Measurements from ENCODE around the gene CDC6.

Gene CDC6

DNA sequence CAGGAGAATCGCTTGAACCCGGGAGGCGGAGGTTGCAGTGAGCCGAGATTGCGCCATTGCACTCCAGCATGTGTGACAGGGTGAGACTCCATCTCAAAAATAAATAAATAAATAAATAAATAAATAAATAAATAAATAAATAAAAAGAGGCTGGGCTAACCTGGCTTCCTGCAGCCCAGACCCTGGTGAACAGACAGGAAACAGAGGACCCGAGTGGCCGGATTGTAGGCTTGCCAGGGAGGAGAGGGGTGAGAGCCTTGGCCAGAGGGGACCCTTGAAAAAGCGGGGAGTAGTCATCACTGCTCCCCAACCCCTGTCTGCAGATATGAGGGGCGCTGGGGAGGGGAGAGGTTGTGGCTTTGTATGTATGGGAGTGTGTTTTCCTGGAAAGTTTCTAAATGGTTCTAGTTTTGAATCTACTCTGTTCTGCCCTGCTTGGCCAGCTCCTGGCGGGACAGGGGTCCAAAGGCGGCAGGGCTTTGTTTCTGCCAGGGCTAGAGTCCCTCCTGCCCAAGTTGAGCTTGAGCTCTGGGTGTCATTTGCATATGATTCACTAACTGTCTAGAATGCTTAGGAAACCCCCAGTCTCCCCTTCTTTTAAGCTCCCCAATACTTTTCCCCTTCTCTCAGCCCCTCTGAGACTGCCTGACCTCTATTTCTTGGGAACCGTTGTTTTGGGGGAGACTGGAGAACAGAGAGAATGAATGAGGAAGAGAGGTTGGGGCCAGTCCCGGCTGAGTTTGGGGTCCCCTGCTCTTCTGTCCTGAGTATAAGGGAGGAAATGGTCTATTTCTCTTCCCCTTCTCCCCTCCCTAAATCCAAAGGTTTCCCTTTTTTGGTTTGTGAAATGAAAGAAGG lies 37.7 kb downstream of the CDC6 start (continued):
- TF ChIP-seq, protein P1, sequence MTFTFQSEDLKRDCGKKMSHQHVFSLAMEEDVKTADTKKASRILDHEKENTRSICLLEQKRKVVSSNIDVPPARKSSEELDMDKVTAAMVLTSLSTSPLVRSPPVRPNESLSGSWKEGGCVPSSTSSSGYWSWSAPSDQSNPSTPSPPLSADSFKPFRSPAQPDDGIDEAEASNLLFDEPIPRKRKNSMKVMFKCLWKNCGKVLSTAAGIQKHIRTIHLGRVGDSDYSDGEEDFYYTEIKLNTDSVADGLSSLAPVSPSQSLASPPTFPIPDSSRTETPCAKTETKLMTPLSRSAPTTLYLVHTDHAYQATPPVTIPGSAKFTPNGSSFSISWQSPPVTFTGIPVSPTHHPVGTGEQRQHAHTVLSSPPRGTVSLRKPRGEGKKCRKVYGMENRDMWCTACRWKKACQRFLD (tag by site-specific recombination; IDR thresholded peaks at IDR 0.05), result no peak
- TF ChIP-seq, protein P2, sequence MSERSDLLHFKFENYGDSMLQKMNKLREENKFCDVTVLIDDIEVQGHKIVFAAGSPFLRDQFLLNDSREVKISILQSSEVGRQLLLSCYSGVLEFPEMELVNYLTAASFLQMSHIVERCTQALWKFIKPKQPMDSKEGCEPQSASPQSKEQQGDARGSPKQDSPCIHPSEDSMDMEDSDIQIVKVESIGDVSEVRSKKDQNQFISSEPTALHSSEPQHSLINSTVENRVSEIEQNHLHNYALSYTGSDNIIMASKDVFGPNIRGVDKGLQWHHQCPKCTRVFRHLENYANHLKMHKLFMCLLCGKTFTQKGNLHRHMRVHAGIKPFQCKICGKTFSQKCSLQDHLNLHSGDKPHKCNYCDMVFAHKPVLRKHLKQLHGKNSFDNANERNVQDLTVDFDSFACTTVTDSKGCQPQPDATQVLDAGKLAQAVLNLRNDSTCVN (tag by site-specific recombination; optimal IDR thresholded peaks at IDR 0.05), result no peak
- peak; percentile 96 for TF ChIP-seq ZNF292 (tag by site-specific recombination; IDR thresholded peaks at IDR 0.05; ENCODE audit: borderline replicate concordance, low read depth)
- TF ChIP-seq ZNF248 (tag by site-specific recombination; IDR thresholded peaks at IDR 0.05), result no peak
- no peak for TF ChIP-seq GLIS2 (tag by site-specific recombination; IDR thresholded peaks at IDR 0.05)
- TF ChIP-seq ZNF664 (tag by site-specific recombination; IDR thresholded peaks at IDR 0.05), result peak; percentile 94
- no peak for TF ChIP-seq ZNF658 (tag by site-specific recombination; IDR thresholded peaks at IDR 0.05)
- peak; percentile 64; the same call in 1 of the 2 replicates for TF ChIP-seq RBAK (tag by site-specific recombination; IDR thresholded peaks at IDR 0.05)
- no peak for TF ChIP-seq ZNF2 (tag by site-specific recombination; IDR thresholded peaks at IDR 0.05)
- TF ChIP-seq, protein P3, sequence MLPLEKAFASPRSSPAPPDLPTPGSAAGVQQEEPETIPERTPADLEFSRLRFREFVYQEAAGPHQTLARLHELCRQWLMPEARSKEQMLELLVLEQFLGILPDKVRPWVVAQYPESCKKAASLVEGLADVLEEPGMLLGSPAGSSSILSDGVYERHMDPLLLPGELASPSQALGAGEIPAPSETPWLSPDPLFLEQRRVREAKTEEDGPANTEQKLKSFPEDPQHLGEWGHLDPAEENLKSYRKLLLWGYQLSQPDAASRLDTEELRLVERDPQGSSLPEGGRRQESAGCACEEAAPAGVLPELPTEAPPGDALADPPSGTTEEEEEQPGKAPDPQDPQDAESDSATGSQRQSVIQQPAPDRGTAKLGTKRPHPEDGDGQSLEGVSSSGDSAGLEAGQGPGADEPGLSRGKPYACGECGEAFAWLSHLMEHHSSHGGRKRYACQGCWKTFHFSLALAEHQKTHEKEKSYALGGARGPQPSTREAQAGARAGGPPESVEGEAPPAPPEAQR (tag by site-specific recombination; IDR thresholded peaks at IDR 0.05), result no peak
- no peak for TF ChIP-seq YY1 (tag by site-specific recombination; IDR thresholded peaks at IDR 0.05)
- no peak for TF ChIP-seq PRDM1 (tag by site-specific recombination; IDR thresholded peaks at IDR 0.05)
- TF ChIP-seq, protein P4, sequence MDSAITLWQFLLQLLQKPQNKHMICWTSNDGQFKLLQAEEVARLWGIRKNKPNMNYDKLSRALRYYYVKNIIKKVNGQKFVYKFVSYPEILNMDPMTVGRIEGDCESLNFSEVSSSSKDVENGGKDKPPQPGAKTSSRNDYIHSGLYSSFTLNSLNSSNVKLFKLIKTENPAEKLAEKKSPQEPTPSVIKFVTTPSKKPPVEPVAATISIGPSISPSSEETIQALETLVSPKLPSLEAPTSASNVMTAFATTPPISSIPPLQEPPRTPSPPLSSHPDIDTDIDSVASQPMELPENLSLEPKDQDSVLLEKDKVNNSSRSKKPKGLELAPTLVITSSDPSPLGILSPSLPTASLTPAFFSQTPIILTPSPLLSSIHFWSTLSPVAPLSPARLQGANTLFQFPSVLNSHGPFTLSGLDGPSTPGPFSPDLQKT (IDR thresholded peaks at IDR 0.05; ENCODE audit: borderline replicate concordance, low read depth, low read length), result no peak
- TF ChIP-seq ZNF426 (tag by site-specific recombination; IDR thresholded peaks at IDR 0.05), result peak; percentile 99
- no peak for TF ChIP-seq ZNF707 (tag by site-specific recombination; IDR thresholded peaks at IDR 0.05)
- TF ChIP-seq, protein P5, sequence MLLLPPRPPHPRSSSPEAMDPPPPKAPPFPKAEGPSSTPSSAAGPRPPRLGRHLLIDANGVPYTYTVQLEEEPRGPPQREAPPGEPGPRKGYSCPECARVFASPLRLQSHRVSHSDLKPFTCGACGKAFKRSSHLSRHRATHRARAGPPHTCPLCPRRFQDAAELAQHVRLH (tag by site-specific recombination; IDR thresholded peaks at IDR 0.05), result peak; percentile 64
- TF ChIP-seq ZNF302 (tag by site-specific recombination; IDR thresholded peaks at IDR 0.05; ENCODE audit: low read depth), result 0 out of 2 replicates have a peak, but pooled peaks have one; percentile 48
- TF ChIP-seq, protein P6, sequence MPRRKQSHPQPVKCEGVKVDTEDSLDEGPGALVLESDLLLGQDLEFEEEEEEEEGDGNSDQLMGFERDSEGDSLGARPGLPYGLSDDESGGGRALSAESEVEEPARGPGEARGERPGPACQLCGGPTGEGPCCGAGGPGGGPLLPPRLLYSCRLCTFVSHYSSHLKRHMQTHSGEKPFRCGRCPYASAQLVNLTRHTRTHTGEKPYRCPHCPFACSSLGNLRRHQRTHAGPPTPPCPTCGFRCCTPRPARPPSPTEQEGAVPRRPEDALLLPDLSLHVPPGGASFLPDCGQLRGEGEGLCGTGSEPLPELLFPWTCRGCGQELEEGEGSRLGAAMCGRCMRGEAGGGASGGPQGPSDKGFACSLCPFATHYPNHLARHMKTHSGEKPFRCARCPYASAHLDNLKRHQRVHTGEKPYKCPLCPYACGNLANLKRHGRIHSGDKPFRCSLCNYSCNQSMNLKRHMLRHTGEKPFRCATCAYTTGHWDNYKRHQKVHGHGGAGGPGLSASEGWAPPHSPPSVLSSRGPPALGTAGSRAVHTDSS (tag by site-specific recombination; IDR thresholded peaks at IDR 0.05), result no peak
- TF ChIP-seq ZNF404 (tag by site-specific recombination; IDR thresholded peaks at IDR 0.05), result peak; percentile 95
- no peak for TF ChIP-seq ZNF133 (tag by site-specific recombination; IDR thresholded peaks at IDR 0.05)
- TF ChIP-seq ZNF223 (tag by site-specific recombination; IDR thresholded peaks at IDR 0.05), result peak; percentile 88
- peak; percentile 81; the same call in 1 of the 2 replicates for TF ChIP-seq ZNF138 (tag by site-specific recombination; IDR thresholded peaks at IDR 0.05; ENCODE audit: borderline replicate concordance)
- no peak for TF ChIP-seq ZNF324 (tag by site-specific recombination; IDR thresholded peaks at IDR 0.05)
- TF ChIP-seq ZNF433 (tag by site-specific recombination; IDR thresholded peaks at IDR 0.05; ENCODE audit: low read depth), result peak; percentile 97
- TF ChIP-seq, protein P7, sequence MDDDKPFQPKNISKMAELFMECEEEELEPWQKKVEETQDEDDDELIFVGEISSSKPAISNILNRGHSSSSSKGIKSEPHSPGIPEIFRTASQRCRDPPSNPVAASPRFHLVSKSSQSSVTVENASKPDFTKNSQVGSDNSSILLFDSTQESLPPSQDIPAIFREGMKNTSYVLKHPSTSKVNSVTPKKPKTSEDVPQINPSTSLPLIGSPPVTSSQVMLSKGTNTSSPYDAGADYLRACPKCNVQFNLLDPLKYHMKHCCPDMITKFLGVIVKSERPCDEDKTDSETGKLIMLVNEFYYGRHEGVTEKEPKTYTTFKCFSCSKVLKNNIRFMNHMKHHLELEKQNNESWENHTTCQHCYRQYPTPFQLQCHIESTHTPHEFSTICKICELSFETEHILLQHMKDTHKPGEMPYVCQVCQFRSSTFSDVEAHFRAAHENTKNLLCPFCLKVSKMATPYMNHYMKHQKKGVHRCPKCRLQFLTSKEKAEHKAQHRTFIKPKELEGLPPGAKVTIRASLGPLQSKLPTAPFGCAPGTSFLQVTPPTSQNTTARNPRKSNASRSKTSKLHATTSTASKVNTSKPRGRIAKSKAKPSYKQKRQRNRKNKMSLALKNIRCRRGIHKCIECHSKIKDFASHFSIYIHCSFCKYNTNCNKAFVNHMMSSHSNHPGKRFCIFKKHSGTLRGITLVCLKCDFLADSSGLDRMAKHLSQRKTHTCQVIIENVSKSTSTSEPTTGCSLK (tag by site-specific recombination; IDR thresholded peaks at IDR 0.05), result no peak
- peak; percentile 95; the same call in 1 of the 2 replicates for TF ChIP-seq ZNF560 (tag by site-specific recombination; IDR thresholded peaks at IDR 0.05; ENCODE audit: borderline replicate concordance)
- no peak for TF ChIP-seq ZSCAN16 (tag by site-specific recombination; IDR thresholded peaks at IDR 0.05)
- no peak for TF ChIP-seq ZNF776 (tag by site-specific recombination; IDR thresholded peaks at IDR 0.05; ENCODE audit: borderline replicate concordance)
- TF ChIP-seq ZNF184 (tag by site-specific recombination; IDR thresholded peaks at IDR 0.05), result no peak
- no peak for TF ChIP-seq ZNF571 (tag by site-specific recombination; IDR thresholded peaks at IDR 0.05)

Data from HEK293 (cell line).